GM12878 (cell line): ENCODE results near the gene PTPN14. TPM values are rescaled to one million over a fixed set of nuclear protein-coding genes. Genes with fewer than 3 reads are reported as not detected.

Experiments used
- ATAC-seq: fragments of 200-7000 bp; cut with Tn5 transposase; 3 replicates; pipeline ENCODE4 v1.9.1; 2020; ENCODE audit warnings: mild to moderate bottlenecking, moderate library complexity
- BruUV-seq: library from RNA; stranded (reverse); fragments of 400-500 nt; replicated peaks from 2 replicates; lab custom pipeline; 2021; lab: Mats Ljungman, UMichigan
- CTCF ChIA-PET: fragments of 300-600 bp; sonication (Branson Sonifier 250); formaldehyde crosslinking; extraction: SDS; loops from one replicate; lab custom pipeline; 2021; ENCODE audit warnings: inconsistent platforms; lab: Yijun Ruan, JAX
- POLR2A ChIA-PET: fragments of 350-600 bp; formaldehyde crosslinking; extraction: SDS; loops from one replicate; lab custom pipeline; 2021; ENCODE audit warnings: inconsistent platforms; lab: Charles Lee
- RAD21 ChIA-PET: fragments of 300-600 bp; sonication (Branson Sonifier 250); formaldehyde crosslinking; loops from one replicate; lab custom pipeline; 2023; ENCODE audit warnings: antibody characterized with exemption; ENCODE audit not compliant: unreplicated experiment; lab: Charles Lee
- SMC1A ChIA-PET: fragments of 300-600 bp; sonication (Branson Sonifier 250); formaldehyde crosslinking; loops from one replicate; lab custom pipeline; 2023; ENCODE audit not compliant: unreplicated experiment, uncharacterized antibody; lab: Charles Lee
- DNase-seq: peaks from one replicate; pipeline ENCODE4 v3.0.0-alpha.2; 2011; ENCODE audit warnings: low read depth, low spot score
- FAIRE-seq: peaks from 3 replicates; lab custom pipeline; 2011; peaks lifted over from hg19 to GRCh38; lab: Jason Lieb, UNC
- H2AFZ ChIP-seq: 2 replicates; pipeline ENCODE4 v1.6.0; 2011; ENCODE audit warnings: low read depth, low read length, control low read depth; ENCODE audit not compliant: control insufficient read depth
- H3K27ac ChIP-seq: 2 replicates; pipeline ENCODE4 v1.5.1; 2011; ENCODE audit warnings: control low read depth; ENCODE audit not compliant: control insufficient read depth, insufficient read depth
- H3K27me3 ChIP-seq, 2 experiments: replicated peaks in 1 of 2; 2 replicates each; pipeline versions ENCODE4 v1.6.0 to v1.6.1; 2011; ENCODE audit warnings: low read length in 1 of 2; ENCODE audit not compliant: control insufficient read depth in 2 of 2, insufficient read depth in 2 of 2
- H3K36me3 ChIP-seq, 2 experiments: 2 replicates each; pipeline ENCODE4 v1.5.1; 2011; ENCODE audit warnings: low read length in 1 of 2; ENCODE audit not compliant: control insufficient read depth in 2 of 2, insufficient read depth in 2 of 2
- H3K4me1 ChIP-seq: 2 replicates; pipeline ENCODE4 v1.6.1; 2011; ENCODE audit warnings: mild to moderate bottlenecking, low read length, moderate library complexity, mixed read lengths; ENCODE audit not compliant: control insufficient read depth, insufficient read depth
- H3K4me2 ChIP-seq: 2 replicates; pipeline ENCODE4 v1.6.0; 2011; ENCODE audit warnings: control low read depth; ENCODE audit not compliant: control insufficient read depth, insufficient read depth
- H3K4me3 ChIP-seq: fragments of 200-600 bp; sonication (generic); 2 replicates; pipeline ENCODE4 v1.5.1; 2016
- H3K79me2 ChIP-seq: 2 replicates; pipeline ENCODE4 v1.6.0; 2011; ENCODE audit warnings: low read length; ENCODE audit not compliant: control insufficient read depth, insufficient read depth
- H3K9ac ChIP-seq: 2 replicates; pipeline ENCODE4 v1.8.0; 2011; ENCODE audit warnings: low read length, control low read depth, mixed read lengths; ENCODE audit not compliant: control insufficient read depth, insufficient read depth
- H3K9me3 ChIP-seq: replicated peaks from 3 replicates; pipeline ENCODE4 v1.5.1; 2011; ENCODE audit warnings: mild to moderate bottlenecking, low read length; ENCODE audit not compliant: control insufficient read depth, insufficient read depth
- H4K20me1 ChIP-seq: 2 replicates; pipeline ENCODE4 v1.6.0; 2011; ENCODE audit not compliant: control insufficient read depth, insufficient read depth
- BHLHE40 ChIP-seq, 2 experiments: fragments of 450-650 bp in 1 of 2; IDR thresholded peaks; 2 replicates each; pipeline ENCODE4 v1.6.1; 2011 to 2017; ENCODE audit warnings: low read depth in 2 of 2, borderline replicate concordance in 1 of 2, improper control_type of control experiment in 1 of 2, low read length in 1 of 2, mild to moderate bottlenecking in 1 of 2
- FOS ChIP-seq: IDR thresholded peaks from 3 replicates; pipeline ENCODE4 v1.6.1; 2011; ENCODE audit warnings: borderline replicate concordance; ENCODE audit not compliant: insufficient read length; ENCODE audit errors: extremely low read depth
- RCOR1 ChIP-seq: conservative IDR thresholded peaks from 2 replicates; pipeline ENCODE4 v1.6.1; 2012; ENCODE audit warnings: low read depth, low read length, improper control_type of control experiment
- SMAD1 ChIP-seq: fragments of 450-650 bp; IDR thresholded peaks from 2 replicates; pipeline ENCODE4 v1.6.1; 2018; ENCODE audit warnings: mild to moderate bottlenecking, low read depth; ENCODE audit not compliant: partially characterized antibody
- WGBS: methylation state at CpG from one replicate; pipeline ENCODE4 v1.1.6; 2016; ENCODE audit warnings: low lambda C conversion rate; ENCODE audit not compliant: insufficient replicate concordance, insufficient coverage; ENCODE audit errors: missing lambda C conversion rate; 5-methylcytosine and 5-hydroxymethylcytosine counted together
- in situ Hi-C: fragments of 300-500 bp; cut with MboI; formaldehyde crosslinking; loops from 9 replicates; pipeline ENCODE4 v1.14.3; 2018; ENCODE audit warnings: mixed read lengths
- intact Hi-C: fragments of 100-400 bp; cut with micrococcal nuclease; formaldehyde crosslinking; loops from one replicate; pipeline ENCODE4 v1.14.2; 2022; ENCODE audit not compliant: unreplicated experiment
- polyA plus RNA-seq, 11 experiments: library from polyadenylated mRNA; depleted of rRNA in 4 of 11; unstranded in 6 of 11; stranded (reverse) in 5 of 11; fragments of >200 nt; fragmentation: Nextera tagmentation in 4 of 11; fragmentation: Illumina TruSeq in 1 of 11; extraction: Ambion mirVana in 4 of 11; extraction: Trizol in 1 of 11; gene quantifications; 1 replicate in 1 of 11; 2 replicates in 10 of 11; pipeline versions ENCODE4 v1.2.1 to v1.2.3, GENCODE V29; 2011 to 2016; ENCODE audit warnings: inconsistent platforms in 2 of 11, missing spikeins in 2 of 11, low read depth in 1 of 11
- total RNA-seq, 4 experiments: library from RNA; depleted of rRNA in 3 of 4; stranded (reverse); fragments of >200 nt in 3 of 4; fragmentation: Illumina TruSeq in 1 of 4; extraction: Trizol in 1 of 4; gene quantifications; 2 replicates each; pipeline versions ENCODE4 v1.2.1 to v1.2.3, GENCODE V29; 2013 to 2021
- TF ChIP-seq, protein P1 (sequence below): fragments of 450-650 bp; formaldehyde crosslinking; IDR thresholded peaks from 2 replicates; pipeline ENCODE4 v1.5.0; 2022; ENCODE audit warnings: mild to moderate bottlenecking, missing genetic modification characterization
- TF ChIP-seq, protein P2 (sequence below): IDR thresholded peaks from 2 replicates; pipeline ENCODE4 v1.6.1; 2012; ENCODE audit warnings: low read length, inconsistent platforms
- TF ChIP-seq, protein P3 (sequence below): IDR thresholded peaks from 2 replicates; pipeline ENCODE4 v1.6.1; 2011; ENCODE audit warnings: mild to moderate bottlenecking, low read depth, low read length, moderate library complexity; ENCODE audit not compliant: insufficient replicate concordance
- TF ChIP-seq, protein P4 (sequence below): IDR thresholded peaks from 2 replicates; pipeline ENCODE4 v1.6.1; 2011; ENCODE audit warnings: borderline replicate concordance, low read depth, mild to moderate bottlenecking, moderate library complexity, mixed read lengths, low read length; ENCODE audit not compliant: insufficient read depth; ENCODE audit errors: extremely low read length
- TF ChIP-seq, protein P5 (sequence below): IDR thresholded peaks from 2 replicates; pipeline ENCODE4 v1.6.1; 2012; ENCODE audit warnings: improper control_type of control experiment, low read depth, low read length; ENCODE audit not compliant: insufficient replicate concordance

Gene PTPN14
- total and polyA plus RNA-seq, 10 of the 15 experiments (the other 5 are each of a cell fraction or from before 2014, with no cell fraction given) = 0.05 to 5.1 (median 0.44) TPM

DNA sequence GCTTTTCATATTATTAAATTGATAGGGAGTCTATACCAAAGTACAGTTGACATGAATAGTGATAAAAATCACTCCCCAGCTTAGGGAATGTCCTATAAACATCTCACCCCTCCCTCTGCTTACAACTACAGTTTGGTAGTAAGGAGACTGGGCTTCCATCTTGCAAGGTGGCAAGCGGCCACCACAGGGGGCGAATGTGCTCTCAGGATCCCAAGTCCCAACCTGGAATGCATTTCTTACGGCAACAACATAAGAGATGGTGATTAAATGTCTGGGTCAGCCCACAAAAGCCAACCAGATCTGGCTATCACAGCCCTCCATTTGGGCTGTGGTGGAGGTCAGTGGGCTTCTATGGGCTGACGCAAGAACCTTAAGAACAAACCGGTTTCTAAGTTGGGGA is 202.4 kb downstream of the PTPN14 start:
- no peak overlapping the region for H3K27ac ChIP-seq
- CTCF ChIA-PET = interaction anchor here (0.7 to 1.9 kb wide), 5 partner anchors 11 to 88 kb away, joined by 4 to 12 read pairs (median 6); no protein-coding TSS in a partner anchor
- no peaks in the 10 kb centered on the region for H3K4me1 ChIP-seq
- H3K79me2 ChIP-seq = no peaks in the 10 kb centered on the region
- H3K9me3 ChIP-seq = peaks cover 4% of the 10 kb centered on the region; the same call in 1 of the 3 replicates
- SMC1A ChIA-PET = interaction anchor here (1.5 to 2.2 kb wide), 4 partner anchors 9 to 88 kb away, joined by 3 to 8 read pairs (median 7); no protein-coding TSS in a partner anchor
- no peak for DNase-seq
- intact Hi-C loops (no loop called here), in situ Hi-C loops (no loop called here)
- H3K36me3 ChIP-seq = no peaks in the 10 kb centered on the region
- POLR2A ChIA-PET = no interaction called here
- H3K9ac ChIP-seq = no peak overlapping the region
- BruUV-seq = no TSS peak
- no peak overlapping the region for H2AFZ ChIP-seq
- no peaks in the 10 kb centered on the region for H4K20me1 ChIP-seq
- no peak overlapping the region for H3K4me3 ChIP-seq
- 90% methylated on average over 5 of the region's 5 CpGs for WGBS
- RAD21 ChIA-PET = interaction anchor here (1.3 kb wide), 1 partner anchor 11 kb away, joined by 3 read pairs; no protein-coding TSS in a partner anchor
- H3K4me2 ChIP-seq = no peak overlapping the region
- no peak for FAIRE-seq
- H3K27me3 ChIP-seq = peaks cover 0 to 2% of the 10 kb centered on the region in 2 experiments; a peak in 1 of 4 replicates
- no peak for ATAC-seq
- TF ChIP-seq, protein P1, sequence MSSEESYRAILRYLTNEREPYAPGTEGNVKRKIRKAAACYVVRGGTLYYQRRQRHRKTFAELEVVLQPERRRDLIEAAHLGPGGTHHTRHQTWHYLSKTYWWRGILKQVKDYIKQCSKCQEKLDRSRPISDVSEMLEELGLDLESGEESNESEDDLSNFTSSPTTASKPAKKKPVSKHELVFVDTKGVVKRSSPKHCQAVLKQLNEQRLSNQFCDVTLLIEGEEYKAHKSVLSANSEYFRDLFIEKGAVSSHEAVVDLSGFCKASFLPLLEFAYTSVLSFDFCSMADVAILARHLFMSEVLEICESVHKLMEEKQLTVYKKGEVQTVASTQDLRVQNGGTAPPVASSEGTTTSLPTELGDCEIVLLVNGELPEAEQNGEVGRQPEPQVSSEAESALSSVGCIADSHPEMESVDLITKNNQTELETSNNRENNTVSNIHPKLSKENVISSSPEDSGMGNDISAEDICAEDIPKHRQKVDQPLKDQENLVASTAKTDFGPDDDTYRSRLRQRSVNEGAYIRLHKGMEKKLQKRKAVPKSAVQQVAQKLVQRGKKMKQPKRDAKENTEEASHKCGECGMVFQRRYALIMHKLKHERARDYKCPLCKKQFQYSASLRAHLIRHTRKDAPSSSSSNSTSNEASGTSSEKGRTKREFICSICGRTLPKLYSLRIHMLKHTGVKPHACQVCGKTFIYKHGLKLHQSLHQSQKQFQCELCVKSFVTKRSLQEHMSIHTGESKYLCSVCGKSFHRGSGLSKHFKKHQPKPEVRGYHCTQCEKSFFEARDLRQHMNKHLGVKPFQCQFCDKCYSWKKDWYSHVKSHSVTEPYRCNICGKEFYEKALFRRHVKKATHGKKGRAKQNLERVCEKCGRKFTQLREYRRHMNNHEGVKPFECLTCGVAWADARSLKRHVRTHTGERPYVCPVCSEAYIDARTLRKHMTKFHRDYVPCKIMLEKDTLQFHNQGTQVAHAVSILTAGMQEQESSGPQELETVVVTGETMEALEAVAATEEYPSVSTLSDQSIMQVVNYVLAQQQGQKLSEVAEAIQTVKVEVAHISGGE (CRISPR knock-in tag) = no peak
- TF ChIP-seq FOS (no peak), RCOR1 (no peak), BHLHE40 (IDR thresholded peaks at IDR 0.05; ENCODE audit: borderline replicate concordance in 1 of 2, low read depth in 2 of 2, low read length in 1 of 2) (no peak), SMAD1 (no peak)
- TF ChIP-seq, protein P2, sequence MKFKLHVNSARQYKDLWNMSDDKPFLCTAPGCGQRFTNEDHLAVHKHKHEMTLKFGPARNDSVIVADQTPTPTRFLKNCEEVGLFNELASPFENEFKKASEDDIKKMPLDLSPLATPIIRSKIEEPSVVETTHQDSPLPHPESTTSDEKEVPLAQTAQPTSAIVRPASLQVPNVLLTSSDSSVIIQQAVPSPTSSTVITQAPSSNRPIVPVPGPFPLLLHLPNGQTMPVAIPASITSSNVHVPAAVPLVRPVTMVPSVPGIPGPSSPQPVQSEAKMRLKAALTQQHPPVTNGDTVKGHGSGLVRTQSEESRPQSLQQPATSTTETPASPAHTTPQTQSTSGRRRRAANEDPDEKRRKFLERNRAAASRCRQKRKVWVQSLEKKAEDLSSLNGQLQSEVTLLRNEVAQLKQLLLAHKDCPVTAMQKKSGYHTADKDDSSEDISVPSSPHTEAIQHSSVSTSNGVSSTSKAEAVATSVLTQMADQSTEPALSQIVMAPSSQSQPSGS = no peak
- TF ChIP-seq, protein P3, sequence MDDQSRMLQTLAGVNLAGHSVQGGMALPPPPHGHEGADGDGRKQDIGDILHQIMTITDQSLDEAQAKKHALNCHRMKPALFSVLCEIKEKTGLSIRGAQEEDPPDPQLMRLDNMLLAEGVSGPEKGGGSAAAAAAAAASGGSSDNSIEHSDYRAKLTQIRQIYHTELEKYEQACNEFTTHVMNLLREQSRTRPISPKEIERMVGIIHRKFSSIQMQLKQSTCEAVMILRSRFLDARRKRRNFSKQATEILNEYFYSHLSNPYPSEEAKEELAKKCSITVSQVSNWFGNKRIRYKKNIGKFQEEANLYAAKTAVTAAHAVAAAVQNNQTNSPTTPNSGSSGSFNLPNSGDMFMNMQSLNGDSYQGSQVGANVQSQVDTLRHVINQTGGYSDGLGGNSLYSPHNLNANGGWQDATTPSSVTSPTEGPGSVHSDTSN = no peak
- TF ChIP-seq, protein P4, sequence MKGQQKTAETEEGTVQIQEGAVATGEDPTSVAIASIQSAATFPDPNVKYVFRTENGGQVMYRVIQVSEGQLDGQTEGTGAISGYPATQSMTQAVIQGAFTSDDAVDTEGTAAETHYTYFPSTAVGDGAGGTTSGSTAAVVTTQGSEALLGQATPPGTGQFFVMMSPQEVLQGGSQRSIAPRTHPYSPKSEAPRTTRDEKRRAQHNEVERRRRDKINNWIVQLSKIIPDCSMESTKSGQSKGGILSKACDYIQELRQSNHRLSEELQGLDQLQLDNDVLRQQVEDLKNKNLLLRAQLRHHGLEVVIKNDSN = no peak
- TF ChIP-seq, protein P5, sequence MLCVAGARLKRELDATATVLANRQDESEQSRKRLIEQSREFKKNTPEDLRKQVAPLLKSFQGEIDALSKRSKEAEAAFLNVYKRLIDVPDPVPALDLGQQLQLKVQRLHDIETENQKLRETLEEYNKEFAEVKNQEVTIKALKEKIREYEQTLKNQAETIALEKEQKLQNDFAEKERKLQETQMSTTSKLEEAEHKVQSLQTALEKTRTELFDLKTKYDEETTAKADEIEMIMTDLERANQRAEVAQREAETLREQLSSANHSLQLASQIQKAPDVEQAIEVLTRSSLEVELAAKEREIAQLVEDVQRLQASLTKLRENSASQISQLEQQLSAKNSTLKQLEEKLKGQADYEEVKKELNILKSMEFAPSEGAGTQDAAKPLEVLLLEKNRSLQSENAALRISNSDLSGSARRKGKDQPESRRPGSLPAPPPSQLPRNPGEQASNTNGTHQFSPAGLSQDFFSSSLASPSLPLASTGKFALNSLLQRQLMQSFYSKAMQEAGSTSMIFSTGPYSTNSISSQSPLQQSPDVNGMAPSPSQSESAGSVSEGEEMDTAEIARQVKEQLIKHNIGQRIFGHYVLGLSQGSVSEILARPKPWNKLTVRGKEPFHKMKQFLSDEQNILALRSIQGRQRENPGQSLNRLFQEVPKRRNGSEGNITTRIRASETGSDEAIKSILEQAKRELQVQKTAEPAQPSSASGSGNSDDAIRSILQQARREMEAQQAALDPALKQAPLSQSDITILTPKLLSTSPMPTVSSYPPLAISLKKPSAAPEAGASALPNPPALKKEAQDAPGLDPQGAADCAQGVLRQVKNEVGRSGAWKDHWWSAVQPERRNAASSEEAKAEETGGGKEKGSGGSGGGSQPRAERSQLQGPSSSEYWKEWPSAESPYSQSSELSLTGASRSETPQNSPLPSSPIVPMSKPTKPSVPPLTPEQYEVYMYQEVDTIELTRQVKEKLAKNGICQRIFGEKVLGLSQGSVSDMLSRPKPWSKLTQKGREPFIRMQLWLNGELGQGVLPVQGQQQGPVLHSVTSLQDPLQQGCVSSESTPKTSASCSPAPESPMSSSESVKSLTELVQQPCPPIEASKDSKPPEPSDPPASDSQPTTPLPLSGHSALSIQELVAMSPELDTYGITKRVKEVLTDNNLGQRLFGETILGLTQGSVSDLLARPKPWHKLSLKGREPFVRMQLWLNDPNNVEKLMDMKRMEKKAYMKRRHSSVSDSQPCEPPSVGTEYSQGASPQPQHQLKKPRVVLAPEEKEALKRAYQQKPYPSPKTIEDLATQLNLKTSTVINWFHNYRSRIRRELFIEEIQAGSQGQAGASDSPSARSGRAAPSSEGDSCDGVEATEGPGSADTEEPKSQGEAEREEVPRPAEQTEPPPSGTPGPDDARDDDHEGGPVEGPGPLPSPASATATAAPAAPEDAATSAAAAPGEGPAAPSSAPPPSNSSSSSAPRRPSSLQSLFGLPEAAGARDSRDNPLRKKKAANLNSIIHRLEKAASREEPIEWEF = no peak
